Measurements from ENCODE around the gene KLHL25.
A peak's percentile ranks its signal among the peaks of the same experiment; 100 is the strongest.

Gene KLHL25

GRCh38 chr15:85795337-85796305, 896 bp upstream of the KLHL25 start:
- peak overlapping the region; percentile 70 for H3K4me3 ChIP-seq (ENCODE audit: low read depth, low read length)
- DNase-seq (ENCODE audit: low read depth): no peak
- in situ Hi-C loops (cut with HindIII; ENCODE audit: low sequenced_read_pairs): no loop called here
- TF ChIP-seq CTCF (IDR thresholded peaks at IDR 0.05; ENCODE audit: low read depth, low read length, missing control alignments): no peak

DNA sequence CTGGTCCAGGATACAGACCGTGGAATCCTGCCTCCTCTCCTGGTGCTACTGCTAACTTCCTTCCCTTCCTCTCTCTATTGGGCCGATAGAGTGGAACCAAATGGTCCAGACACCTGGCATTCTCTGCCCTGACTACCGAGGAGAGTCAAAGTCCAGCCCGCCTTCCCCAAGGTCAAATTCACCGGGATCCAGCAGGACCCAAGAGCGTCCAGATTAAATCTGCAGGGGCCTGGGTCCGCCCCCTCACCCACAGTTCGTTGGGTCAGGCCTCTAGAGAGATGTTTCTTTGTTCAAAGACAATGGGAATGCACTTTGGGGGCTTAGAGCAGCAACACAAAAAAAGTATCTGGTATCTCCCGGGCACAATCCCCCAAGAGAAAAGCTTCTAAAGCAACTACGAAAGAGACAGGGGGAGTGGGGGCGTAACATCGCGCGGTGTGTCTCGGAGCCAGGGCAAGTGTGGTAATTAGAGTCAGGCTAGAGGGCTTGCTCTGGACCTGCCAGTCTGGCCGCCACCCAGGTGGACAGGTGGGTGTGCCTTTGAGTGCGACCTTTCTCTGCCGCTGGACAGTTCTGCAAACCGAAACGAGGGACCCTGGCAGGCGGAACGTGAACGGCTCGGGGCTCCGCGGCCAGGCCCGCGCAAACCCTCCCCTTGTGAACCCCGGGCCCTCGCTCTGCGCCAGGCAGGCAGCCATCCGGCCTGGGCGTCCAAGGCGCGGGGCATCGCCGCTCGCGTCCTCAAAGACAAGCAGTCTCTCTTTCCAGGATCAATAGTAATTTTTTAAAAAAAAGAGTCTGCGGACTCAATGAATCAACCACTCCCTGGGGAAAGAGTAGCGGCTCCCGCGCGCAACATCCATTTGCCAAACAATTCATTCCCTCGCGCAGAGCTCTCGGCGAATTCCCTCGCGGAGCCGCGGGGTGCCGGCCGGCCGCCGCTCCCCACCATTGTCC, 806 bp downstream of the KLHL25 start:
- peak overlapping the region; percentile 70 for H3K4me3 ChIP-seq (ENCODE audit: low read depth, low read length)
- DNase-seq (ENCODE audit: low read depth): no peak
- no peak for TF ChIP-seq CTCF (IDR thresholded peaks at IDR 0.05; ENCODE audit: low read depth, low read length, missing control alignments)
- in situ Hi-C loops (cut with HindIII; ENCODE audit: low sequenced_read_pairs): no loop called here

- no peak for DNase-seq (ENCODE audit: low read depth)
- TF ChIP-seq CTCF (IDR thresholded peaks at IDR 0.05; ENCODE audit: low read depth, low read length, missing control alignments): no peak
- H3K4me3 ChIP-seq (ENCODE audit: low read depth, low read length): peak overlapping the region; percentile 70
- in situ Hi-C loops (cut with HindIII; ENCODE audit: low sequenced_read_pairs): no loop called here
Observed at GRCh38 chr15:85792912-85793590, 1.7 kb downstream of the KLHL25 start.

DNA sequence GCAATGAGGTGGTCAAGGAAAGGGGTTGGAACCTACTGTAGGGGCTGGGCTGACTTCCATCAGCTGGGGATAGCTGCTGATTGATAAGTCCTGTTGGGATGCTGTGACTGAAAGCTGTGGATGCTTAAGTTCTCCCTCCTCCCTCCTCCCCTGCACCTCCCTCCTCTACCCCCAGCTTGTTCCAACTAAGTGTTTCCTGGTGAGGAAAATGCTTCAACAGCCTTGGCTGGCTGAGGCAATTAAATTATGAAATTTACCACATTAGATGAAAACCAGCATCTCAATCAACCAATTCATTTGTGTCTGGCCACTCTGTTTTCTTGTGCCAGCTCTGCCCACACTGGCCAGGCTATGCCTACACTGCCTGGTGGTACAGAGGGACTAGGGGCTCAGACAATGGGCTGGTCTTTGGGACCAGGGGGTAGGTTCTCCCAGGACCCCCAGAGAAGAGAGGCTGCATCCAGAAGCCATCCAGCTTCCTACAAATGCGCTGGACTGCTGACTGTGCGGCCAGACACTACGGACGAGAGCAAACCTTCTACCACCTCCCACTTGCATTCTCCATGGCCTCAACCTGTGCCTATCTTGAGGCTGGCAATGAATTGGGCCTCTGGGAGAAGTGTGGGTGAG, 2.5 kb downstream of the KLHL25 start:
- TF ChIP-seq CTCF (IDR thresholded peaks at IDR 0.05; ENCODE audit: low read depth, low read length, missing control alignments): no peak
- in situ Hi-C loops (cut with HindIII; ENCODE audit: low sequenced_read_pairs): no loop called here
- no peak for DNase-seq (ENCODE audit: low read depth)
- H3K4me3 ChIP-seq (ENCODE audit: low read depth, low read length): no peak overlapping the region

DNA sequence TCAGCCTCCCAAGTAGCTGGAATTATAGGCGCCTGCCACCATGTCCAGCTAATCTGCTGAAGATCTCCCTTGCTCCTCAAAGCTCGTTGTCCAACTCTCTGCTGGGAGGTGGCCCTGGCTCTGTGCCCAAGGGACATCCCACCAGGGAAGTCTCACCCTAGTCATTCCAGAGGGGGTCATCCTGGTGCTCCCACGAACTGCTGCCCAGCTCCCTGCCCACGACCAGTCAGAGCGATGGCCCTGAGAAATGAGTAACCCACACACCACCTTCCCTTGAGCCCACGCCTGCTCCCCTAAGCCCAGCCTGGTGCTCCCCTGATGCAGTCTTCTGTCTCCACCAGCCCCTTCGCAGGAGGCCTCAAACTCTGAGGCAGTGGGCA, 5.2 kb downstream of the KLHL25 start:
- in situ Hi-C loops (cut with HindIII; ENCODE audit: low sequenced_read_pairs): no loop called here
- TF ChIP-seq CTCF (IDR thresholded peaks at IDR 0.05; ENCODE audit: low read depth, low read length, missing control alignments): no peak
- DNase-seq (ENCODE audit: low read depth): no peak

More for the DNA sequence above, 5.2 kb downstream of the KLHL25 start:
- H3K4me3 ChIP-seq (ENCODE audit: low read depth, low read length): no peak overlapping the region
